Superior temporal gyrus (tissue), 1 donor: ENCODE data around the gene TAF6.

ENCODE experiments used
- DNase-seq: peaks from one replicate; pipeline ENCODE4 v3.0.0-alpha.2; 2016; ENCODE audit errors: extremely low spot score

Gene TAF6

DNA sequence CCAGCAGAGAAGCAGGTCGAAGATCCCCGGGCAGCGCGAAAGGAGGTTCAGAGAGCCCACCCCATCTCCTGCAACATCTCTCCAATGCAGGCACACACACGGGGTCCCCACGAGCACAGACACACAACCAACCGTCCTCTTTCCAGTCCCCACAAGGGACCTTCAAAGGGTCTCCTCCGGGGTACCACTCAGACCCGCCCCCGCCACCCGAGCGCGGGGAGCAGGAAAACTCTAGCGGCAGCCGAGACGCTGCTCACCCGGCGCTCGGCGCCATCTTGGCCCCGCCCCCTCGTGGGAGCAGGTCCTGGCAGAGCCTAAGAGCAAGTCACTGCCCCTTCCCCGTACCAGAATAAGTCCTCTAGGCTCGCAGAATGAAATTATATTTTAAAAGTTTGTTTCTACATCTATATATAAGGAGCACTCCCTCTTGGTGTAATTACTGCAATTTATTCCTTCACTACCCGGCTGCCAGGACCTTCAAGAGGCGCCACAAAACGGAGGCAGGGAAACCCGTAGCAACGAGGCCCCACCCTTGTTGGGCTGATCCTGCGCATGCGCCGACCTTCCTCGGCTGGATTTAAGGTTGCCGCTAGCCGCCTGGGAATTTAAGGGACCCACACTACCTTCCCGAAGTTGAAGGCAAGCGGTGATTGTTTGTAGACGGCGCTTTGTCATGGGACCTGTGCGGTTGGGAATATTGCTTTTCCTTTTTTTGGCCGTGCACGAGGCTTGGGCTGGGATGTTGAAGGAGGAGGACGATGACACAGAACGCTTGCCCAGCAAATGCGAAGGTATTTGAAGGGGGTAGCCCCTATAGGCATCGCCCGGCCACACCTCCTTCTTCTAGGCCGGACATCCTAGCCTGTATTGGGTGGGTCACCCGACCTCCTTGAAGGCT is at the start of gene TAF6, which contains the start of gene CNPY4:
TSS of gene TAF6 (minus strand) at position 287 of the 898 bp plus-strand sequence. CDS start 5,149 bp downstream, outside the sequence.
TSS of gene CNPY4 (plus strand) at position 563 of the 898 bp plus-strand sequence. CDS start at position 674, 111 bp downstream.
- peak; percentile 99 for DNase-seq

DNA sequence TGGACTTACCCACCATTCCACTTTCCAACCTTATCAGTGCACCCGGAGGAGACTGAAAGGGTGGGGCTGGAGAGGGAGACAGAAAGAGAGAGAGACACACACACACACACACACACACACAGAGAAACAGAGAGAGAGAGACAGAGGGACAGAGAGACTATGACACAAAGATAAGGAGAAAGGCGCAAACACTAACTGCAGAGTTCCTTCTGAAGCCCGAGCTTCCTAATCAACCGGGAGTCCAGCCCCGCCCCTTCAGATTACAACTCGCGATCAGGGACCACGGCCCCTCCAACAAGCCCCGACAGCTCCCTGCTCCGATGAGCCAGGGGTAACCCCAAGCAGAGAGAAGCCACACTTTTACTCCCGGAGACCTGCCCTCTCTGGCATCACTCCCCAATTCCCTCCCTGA is 48.8 kb upstream of the TAF6 start:
- no peak for DNase-seq

DNA sequence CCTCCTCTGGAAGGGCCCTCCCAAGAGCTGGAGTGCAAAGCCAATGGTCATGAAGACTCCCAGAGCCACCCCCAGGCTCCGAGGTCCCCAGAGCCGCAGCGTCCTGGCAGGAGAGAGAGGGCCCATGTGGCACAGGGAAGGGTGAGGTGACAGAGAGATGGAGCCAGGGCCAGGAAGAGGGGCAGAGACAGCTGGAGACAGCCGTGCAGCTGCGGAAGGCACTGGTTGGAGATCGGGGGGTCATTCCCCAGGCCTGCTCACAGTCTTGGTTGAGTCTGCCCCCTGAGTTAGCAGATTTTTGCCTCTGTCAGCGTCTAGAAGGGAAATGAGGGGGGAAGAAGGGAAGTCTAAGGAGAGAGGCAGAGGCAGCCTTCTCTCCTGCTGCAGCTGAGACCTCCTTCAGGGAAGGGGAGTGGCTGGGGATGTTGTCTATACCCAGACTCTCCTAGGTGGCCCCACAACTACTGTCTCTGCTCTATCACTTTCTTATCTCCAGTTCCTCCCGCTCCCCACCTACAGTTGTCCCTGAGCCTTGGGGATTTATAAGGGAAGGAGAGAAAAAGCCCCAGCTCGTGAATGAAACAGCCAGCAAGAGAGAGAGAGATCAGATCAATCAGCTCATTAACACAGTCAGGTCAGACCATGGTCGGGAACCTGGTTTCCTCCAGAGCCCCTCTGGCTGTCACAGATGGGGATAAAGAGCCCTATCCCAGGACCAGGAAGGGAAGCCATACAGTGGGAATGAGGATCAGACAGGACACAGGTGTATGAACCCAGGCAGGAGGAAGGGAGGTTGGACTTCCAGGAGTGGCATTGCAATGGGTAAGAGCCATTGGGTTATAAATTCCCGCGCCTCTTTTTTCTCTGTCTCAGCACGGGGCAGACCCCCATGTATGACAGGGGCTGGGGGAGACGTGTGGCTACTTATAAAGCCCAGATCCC is 48.1 kb upstream of the TAF6 start:
- no peak for DNase-seq

DNA sequence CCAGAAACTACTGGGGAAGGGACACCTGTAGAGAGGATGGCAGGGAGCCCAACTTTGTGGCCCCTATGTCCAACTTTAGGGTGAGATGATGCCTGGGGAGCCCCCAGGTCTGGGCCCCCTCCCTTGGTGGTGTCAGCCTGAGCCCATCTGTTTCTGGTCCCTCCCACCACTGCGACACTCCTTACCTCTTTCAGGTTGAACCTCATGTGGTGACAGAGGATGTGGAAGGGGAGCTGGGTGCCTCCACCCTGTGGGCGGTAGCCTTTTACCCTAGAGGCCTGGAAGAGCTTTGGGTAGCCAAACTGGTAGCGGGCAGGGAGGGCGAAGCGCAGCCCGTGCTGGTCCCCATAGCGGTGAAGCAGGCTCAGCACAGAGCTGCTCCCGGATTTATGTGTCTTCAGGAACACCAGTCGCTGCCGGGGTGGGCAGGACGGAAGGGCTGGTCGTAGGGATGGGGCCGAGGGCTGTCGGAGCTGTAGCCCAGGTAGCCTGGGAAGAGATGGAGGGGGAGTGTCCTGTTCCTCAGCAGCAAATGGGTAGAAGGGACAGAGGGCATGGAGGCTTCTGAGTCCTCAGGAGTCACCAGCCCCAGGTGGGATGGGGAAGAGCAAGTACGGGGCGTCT is 47.3 kb upstream of the TAF6 start:
- no peak for DNase-seq

DNA sequence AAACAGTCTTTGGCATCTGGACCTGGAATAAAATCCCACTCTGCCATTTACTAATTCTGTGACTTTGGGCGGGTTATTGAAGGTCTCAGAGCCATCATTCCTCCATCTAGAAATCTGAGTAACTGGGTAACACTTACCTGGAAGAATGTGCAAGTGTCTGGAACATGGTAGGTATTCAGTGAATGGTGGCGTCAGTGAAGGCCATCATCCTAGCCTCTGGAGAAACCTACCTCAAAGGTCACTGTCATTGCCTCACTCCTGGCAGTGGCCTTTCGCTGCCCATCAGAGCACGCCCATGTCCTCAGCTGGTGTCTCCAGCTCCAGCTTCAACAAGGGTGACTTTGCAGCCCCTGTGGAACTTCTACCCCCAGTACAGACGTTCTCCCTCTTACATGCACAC is 44.7 kb upstream of the TAF6 start:
- DNase-seq = no peak

DNA sequence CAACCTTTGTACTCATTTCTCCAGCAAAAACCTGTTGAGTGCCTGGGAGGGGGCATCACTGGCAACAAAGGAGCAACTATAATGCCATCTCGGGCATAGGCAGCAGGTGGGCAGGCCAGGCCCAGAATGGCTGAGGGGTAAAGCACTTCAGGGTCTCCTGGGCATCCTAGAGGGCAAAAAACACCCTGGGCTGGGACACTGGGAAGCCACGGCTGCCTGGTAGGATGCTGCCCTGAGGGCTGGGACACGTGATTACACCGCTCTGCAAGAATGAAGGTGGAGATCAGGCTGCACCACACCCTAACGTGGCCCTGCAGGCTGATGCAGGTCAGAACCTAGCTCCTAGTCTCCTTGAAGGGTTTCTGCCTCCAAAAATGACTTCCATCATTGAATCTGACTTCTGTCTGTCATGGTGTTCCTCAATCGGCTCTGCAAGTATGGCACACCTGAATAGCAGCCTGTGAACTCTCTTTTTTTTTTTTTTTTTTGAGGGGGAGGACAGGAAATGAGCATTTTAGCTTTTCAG is 43.9 kb upstream of the TAF6 start:
- DNase-seq = no peak

DNA sequence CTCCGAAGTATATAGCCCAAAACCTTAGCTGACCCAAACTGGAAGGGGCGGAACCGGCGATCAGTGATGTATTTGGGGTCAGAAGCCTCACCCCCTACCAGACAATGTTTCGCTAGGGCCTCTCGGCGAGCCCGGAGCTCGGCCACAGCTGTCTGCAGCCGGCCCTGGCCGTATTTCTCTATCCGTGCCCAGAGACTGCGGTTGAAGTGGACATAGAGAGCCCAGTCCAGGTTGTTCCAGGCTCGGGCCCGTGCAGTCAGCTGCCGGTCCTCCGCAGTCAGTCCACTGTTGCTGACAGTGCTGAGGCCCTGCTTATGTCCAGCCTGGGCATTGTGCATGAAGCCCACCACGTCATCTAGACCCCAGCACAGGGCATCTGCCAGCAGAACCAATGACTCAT is 40.9 kb upstream of the TAF6 start:
- DNase-seq = no peak

DNA sequence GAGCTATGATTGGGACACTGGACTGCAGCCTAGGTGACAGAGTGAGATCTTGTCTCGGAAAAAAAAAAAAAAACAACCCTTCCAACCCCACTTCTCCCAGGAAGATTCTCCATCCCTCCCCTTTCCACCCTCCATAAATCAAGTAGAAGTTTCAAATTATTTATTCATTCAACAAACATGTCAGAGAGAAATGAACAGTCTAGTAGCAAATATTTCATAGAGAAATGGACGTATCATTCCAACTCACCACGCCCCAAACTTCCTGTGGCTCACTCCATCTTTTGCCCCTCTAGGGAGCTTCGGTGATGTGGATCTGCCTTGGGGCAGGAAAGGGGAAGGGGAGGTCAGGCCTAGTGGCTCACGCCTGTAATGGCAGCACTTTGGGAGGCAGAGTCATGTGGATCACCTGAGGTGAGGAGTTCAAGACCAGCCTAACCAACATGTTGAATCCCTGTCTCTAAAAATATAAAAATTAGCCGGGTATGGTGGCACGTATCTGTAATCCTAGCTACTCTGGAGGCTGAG is 40.0 kb upstream of the TAF6 start:
- no peak for DNase-seq

DNA sequence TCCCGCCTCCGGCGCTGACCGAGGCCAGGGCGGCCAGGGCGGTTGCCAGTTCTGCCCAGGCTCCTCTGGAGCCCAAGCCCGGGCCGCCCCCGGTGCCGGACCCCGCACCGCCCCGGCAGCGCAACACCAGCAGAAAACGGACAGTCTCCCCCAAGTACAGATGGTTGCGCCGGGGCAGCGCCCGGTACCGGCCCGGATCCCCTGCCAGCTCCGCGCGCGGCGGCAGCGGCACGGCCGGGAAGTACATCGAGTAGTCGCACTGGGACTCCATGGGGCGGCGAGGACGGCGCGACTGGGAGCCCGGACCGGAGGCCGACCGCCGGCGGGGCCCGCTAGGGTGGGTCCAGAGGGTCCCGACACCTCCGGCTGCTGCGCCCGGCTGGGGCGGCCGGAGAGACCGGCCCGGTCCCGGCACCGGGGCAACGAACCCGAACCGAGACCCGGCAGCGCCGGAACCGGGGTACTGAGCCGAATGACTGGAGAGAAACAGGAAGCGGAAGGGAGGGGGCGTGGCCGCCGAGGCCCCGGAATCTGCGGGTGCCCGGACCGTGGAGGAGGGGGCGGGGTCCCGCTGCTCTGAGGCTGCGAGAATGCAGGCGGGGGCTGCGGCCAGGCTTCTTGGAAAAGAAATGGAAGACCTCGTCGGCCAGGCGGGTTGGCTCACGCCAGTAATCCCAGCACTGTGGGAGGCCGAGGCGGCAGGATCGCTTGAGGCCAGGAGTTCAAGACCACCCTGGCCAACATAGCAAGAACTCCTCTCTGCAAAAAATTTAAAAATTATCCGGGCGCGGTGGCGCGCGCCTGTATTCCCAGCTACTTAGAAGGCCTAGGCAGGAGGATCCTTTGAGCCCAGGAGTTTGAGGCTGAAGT is 39.3 kb upstream of the TAF6 start, which contains the start of gene TRAPPC14:
TSS of gene TRAPPC14 (minus strand) at position 495 of the 870 bp plus-strand sequence. CDS start at position 271, 224 bp downstream.
- DNase-seq = peak; percentile 82

DNA sequence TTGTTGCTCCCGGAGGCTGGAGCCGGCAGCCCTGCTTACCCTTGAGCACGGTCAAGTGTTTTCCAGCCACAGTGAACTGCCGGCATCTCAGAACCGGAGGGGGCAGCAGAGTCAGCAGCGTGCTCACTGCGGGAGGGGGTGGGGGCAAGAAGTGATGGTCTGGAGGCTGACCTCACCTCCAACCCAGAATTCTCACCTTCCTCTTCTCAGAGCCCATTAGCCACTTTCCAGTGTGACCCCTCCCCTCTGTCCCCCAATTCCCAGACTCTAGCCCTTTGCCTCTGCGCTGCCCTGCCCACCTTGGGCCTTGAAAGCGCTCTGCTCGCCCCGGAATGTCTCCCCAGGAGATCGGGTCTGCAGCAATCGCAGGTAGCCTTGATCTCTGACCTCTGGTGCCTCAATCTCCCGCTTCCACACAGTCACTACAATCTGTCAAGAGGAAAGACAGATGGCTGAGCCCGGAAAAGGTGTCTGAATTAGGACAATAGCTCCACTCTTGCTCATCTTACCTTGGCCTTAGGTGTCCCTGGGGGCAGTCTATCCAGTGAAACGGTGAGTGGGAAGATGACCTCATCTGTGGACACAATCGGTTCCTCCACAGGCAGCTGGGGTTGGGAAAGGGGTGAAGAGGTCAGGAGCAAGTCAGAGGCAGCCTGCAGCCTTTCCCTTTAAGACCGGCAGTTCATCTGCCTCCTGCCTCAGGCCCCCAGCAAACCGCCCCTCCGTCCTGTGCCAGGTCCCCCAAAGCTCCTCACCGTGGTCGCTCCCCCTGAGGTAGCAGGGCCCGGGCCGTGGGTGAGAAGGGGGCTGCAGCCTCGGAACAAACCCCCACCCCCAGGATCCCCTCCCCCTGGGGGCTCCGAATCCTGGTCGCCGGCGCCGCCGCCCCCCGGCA is 38.4 kb upstream of the TAF6 start:
- no peak for DNase-seq

DNA sequence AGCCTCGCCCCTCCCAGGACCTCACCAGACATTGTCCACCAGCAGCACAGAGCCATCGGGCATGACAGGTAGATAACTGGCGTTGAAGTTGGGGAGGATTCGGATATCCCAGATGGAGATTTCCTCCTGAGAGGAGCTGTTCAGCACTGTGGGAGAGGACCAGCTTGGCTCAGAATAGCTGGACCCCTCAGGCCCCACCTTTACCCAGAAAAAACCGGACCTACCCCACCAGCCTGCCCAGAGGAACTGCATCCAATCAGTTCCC is 37.8 kb upstream of the TAF6 start:
- no peak for DNase-seq

DNA sequence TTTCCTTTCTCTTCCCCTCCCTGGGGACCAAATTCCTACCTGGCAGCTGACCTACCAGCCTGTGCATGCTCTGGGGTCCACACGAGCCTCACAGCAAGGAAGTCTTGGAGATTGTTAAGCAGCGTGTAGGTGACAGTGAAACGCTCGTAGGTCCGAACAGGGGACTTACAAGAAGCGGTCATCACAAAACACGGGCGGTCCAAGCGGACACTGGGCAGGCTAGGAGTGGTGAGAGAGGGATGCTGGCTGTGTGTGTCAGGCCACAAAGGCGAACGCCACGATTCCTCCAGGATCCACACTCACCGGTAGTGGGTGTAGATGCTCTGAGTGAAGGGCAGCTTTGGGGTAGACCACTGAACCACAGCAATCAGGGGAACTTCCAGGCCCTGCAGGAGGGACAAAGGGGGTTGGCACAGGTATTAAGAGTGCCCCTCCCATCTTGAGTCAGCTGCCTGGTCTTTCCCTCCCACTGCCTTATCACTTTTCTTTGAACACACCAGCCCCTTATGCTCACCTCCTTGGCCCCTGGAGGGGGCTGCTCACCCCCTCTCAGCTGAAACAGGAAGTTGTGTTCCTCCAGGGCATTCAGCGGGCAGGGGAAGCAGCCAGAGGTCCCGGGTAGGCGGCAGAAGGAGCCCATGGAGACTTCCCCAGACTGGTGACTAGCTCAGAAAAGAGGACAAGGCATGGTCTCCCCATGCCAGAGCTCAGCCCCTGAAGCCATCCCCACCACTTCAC is 37.3 kb upstream of the TAF6 start:
- DNase-seq = no peak

DNA sequence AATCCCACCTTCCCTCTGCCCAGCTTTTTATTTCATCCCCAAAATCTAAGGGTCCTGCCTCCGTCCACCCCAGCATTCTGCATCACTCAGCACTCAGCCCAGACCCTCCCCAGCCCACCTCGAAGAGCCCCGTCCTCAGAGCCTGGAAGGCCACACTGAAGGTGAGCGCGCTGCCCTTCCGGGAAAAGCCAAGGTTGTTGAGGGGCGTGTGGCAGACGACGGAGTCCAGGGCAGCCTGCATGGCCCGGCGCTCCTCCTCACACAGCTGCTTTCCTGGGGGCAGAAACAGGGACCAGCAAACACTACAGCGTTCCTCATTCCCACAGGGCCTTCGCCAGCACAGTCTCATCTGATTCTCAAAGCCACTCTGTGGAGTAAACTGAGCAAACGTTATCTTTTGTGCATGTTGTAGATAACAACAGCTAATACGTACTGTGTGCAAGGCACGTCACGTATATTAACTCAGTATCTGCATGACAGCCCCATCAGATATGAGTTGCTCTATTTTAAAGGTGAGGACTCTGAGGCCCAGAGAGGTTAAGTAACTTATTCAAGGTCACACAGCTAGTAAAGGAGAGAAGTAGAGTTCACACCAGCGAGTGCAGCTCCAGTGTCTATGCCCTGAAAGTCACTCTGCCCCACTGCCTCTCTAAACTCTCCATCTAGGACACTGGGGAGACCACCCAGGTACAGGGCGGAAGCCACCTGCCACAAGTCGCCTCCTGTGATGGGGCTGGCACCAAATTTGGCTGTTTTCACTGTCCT is 36.6 kb upstream of the TAF6 start:
- no peak for DNase-seq

DNA sequence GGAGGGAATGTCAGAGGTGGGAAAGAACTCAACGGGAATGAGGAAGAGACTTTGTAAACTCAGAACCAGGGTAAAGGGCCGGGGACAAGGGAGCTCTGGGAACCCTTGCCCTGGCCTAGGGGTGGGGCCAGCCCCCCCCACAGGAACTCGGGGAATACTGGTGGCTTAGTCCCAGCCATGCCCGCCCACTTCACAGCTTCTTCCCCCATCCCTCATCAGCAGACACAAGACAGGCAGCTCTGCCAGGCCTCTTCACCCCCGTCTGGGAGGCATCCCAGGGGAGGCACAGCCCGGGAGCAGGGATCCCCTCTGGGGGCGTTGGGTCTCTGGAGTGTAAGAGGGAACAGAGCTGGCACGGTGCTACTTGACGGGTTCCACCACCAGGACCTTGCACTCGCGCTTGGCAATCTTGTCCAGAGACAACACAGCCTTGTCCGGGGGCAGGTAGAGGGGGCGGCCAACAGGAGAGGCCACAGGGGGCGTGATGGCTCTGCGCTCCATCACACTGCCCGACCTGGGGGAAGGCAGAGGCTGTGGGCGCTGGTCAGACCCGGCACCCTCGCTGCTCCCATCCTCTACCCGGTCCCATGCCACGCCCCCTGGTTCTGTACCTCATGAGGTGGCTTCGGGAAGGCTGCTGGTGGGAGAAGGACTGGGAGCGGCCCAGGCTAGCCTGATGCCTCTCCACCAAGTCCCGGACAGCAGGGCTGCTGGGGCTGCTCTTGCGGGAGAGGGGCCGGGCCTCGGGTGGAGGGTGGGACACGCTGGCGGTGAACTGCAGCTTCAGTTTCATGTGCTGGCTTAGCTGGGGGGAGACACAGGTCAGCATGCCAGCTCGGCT is 35.7 kb upstream of the TAF6 start:
- DNase-seq = no peak

DNA sequence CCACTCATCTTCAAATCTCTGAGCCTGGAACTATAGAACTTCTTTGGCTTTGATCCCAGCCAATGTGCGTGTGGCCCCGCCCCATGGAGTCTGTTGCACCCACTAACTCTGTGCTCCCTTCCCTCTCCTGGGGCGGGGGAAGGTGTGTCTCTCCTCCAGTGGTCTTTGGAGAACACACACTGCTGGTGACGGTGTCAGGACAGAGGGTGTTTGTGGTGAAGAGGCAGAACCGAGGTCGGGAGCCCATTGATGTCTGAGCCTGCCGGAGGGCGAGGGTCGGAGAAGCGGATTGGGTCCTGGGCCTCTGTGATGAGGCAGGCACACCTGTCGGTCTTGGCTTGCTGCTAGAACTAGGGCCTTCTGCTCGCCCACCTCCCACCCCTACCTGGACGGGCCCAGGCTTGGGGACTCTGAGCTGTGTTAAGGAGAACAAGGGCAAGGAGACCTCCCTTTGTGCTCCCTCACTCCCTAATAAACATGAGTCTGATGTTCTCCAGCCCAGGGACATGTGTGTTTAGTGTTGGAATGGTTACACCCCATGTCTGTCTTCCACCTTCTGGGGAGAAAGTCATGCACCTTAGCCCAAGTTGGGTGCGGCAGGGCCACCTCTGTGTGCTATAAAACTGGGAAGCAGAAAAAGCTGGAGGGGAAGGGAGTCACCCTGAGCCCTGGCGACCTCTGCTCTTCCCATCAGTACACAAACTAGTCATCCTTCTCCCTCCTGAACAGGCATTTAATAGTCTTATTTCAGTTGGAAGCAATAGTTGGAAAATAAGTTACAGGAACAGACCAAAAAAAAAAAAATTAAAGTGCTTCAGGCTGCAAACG is 34.8 kb upstream of the TAF6 start:
- no peak for DNase-seq
